HT-29 (cell line): ENCODE data around the gene MSH2. TPM values are rescaled to one million over a fixed set of nuclear protein-coding genes. Genes with fewer than 3 reads are reported as not detected.
"Not testable (repeated sequence)": the region's sequence is repeated elsewhere in the genome, so short reads cannot be mapped to it uniquely, and the experiment has no call there.

Source experiments
- DNase-seq: peaks from one replicate; pipeline ENCODE4 v3.0.0-alpha.2; 2015; ENCODE audit warnings: low spot score
- total RNA-seq: library from RNA; depleted of rRNA; stranded (reverse); fragments of >200 nt; shearing (Covaris generic); gene quantifications from 2 replicates; pipeline ENCODE4 v1.2.3, GENCODE V29; 2014; rRNA removed

Gene MSH2
- total RNA-seq = 36.4 and 38.2 TPM in 2 replicates

GRCh38 chr2:47402805-47403608 lies at the start of gene MSH2:
MSH2 (plus strand) TSS chr2:47403156; CDS start chr2:47403192, 36 bp downstream.
- DNase-seq = peak; percentile 92

GRCh38 chr2:47354013-47354847 lies 48.7 kb upstream of the MSH2 start:
- peak; percentile 91 for DNase-seq

GRCh38 chr2:47354848-47355204 lies 48.1 kb upstream of the MSH2 start:
- no peak for DNase-seq

DNA sequence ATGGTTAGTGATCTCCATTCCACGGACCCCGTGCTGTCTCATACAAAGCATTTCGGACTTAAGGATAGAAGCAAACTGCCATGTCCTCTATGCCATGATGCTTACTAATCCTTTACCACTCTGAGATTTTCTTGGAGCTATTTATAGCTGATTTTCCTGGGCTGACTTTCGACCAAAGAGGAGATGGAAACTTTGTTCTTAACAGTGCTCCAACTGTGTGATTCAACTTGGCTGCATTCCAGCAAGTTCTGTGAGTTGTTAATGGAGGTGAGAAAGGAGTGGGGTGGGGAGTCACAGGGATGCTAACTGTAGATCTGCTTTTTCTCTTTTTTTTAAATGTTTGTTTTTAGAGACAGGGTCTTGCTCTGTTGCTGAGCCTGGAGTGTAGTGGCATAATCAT lies 45.5 kb upstream of the MSH2 start:
- peak; percentile 83 for DNase-seq

GRCh38 chr2:47359375-47359868 lies 43.5 kb upstream of the MSH2 start:
- DNase-seq = no peak

- DNase-seq = no peak
Observed at GRCh38 chr2:47360283-47360682, 42.7 kb upstream of the MSH2 start.

DNA sequence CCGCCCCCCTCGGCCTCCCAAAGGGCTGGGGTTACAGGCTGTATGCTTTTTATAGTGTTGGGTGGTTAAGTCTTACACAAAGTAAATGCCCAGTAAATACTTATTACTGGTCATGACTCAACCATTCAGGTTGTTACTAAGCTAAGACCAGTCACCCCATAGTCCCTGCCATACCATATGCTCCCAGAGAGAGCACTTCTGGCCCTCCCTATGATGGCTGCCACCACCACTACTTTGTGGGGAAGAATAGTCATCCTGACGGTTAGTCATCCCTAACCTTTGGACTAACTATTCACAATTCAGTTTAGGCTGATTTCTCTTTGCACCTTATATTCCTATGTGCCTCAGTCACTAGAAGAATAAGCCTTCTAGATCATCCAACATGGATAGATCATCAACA lies 42.0 kb upstream of the MSH2 start:
- peak; percentile 62 for DNase-seq

DNA sequence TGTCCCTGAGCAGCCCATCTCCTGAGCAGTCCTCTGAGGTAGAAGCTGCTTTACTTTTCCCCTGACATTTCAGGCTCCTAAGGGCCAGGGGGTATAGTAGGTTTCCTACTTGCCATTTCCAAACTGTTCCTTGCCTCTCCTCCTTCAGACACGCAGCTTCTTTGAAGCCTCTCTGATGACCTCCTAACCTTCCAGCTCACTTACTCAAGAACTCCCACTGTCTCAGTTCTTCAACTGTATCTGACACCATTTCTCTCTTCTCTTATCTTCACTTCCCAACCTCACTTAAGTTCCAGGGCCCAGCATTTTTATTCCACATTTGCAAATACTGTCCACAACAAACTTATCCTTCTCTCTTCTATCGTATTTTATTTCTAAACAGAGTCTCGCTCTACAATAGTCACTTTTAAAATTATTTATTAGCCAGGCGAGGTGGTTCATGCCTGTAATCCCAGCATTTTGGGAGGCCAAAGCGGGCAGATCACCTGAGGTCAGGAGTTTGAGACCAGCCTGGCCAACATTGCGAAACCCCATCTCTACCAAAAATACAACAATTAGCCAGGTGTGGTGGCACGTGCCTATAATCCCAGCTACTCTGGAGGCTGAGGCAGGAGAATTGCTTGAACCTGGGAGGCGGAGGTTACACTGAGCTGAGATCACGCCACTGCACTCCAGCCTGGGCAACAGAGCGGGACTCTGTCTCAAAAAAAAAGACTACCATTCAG lies 41.3 kb upstream of the MSH2 start:
- DNase-seq = not testable (repeated sequence)

DNA sequence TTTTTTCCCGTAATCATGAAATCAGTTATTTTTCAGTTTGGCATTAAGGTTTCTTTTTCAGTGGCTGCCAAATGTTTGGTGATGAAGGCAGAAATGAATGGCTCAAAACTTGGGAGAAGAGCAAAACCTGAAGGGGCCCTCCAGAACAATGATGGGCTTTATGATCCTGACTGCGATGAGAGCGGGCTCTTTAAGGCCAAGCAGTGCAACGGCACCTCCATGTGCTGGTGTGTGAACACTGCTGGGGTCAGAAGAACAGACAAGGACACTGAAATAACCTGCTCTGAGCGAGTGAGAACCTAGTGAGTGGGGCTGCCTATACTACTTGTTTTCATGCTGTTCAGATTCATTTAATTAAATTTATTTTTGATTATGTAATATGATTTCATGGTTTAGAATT lies 29.2 kb upstream of the MSH2 start:
- peak; percentile 53 for DNase-seq

GRCh38 chr2:47375307-47375706 lies 27.6 kb upstream of the MSH2 start:
- DNase-seq = no peak

- no peak for DNase-seq
Observed at GRCh38 chr2:47379384-47379783, 23.6 kb upstream of the MSH2 start.

DNA sequence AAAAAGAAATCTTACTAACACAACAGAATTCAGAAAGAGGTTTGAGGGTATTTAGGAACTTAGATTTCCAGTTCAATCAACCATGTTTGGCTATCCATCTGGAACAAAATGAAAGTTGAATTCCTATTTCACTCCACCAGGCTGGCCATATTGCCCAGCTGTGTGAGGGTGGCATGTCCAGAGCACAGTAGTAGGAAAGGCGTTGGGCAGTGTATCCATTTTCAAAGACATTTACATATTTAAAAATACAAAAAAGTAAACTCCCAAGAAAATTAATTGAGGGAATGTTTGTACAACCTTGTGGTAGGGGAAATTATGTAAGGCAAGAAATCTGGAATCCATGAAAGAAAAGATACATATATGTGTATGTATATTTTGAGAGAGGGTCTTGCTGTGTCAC lies 21.5 kb upstream of the MSH2 start:
- no peak for DNase-seq

GRCh38 chr2:47386551-47386950 lies 16.4 kb upstream of the MSH2 start:
- no peak for DNase-seq

DNA sequence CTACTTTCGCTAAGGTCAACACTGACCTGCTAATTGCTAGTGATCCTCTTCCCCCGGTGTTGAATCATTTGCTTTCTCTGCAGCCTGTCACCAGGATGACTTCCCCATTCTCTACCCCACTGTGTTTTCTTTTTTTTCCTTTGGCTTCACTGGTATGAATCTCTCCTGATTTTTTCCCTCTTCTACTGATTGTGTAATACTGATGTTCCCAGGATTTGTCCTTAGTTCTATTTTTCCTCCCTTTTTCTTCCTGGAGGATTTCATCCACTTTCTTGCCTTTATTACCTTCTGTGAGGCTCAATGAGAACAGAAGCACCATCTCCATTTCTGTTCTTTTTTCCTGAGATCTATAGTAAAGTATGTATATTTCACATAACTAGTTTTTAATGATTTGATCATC lies 14.1 kb upstream of the MSH2 start:
- no peak for DNase-seq

DNA sequence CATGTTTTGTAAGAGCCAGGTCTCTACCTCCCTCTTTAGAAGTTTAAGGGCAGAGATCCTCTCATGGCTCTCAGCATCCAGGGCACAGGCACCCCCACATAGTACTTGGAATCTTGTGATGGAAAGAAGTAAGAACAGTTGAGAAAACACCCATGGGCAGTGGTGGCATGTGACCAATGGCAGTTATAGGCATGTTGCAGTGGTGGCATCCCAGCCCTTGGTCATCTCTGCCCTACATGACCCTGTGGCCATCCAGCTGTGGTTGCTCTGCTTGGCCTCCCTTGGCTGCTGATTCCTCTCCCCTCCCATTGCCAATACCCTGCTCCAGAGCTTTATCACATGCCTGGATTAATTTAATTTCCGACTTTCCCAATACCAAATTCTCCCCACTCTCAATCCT lies 13.3 kb upstream of the MSH2 start:
- DNase-seq = no peak

DNA sequence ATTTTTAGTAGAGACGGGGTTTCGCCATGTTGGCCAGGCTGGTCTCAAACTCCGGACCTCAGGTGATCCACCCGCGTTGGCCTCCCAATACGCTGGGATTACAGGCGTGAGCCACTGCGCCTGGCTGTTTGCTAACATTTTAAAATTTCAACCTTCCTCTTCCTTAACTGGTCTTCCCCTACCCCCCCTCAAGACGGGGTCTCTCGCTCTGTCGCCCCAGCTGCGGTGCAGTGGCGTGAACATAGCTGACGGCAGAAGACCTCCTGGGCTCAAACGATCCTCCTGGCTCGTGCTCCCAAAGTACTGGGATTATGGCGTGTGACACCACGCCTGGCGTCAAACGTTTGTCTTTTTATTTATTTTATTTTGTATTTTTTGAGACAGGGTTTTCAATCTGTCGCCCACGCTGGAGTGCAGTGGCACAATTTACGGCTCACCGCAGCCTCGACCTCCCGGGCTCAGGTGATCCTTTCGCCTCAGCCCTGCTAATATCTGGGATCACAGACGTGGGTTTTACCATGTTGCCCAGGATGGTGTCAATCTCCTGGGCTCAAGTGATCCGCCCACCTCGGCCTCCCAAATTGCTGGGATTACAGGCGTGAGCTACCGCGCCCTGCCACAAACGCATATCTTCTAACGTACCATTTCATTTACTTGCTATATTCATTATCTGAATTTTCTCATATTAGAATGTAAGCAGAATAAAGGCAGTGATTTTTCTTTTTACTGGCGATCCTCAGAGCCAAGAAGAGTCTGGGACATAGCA lies 984 bp upstream of the MSH2 start:
- no peak for DNase-seq

DNA sequence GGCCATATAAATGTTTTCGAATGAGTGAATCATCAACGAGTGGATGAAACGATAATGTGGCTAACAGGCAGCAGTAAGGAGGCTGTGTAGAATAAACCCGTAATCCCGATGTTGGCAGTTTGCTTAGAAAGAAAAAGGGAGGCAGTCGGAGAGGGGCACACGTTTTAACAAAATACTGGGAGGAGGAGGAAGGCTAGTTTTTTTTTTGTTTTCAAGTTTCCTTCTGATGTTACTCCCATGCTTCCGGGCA lies 476 bp upstream of the MSH2 start:
- no peak for DNase-seq

DNA sequence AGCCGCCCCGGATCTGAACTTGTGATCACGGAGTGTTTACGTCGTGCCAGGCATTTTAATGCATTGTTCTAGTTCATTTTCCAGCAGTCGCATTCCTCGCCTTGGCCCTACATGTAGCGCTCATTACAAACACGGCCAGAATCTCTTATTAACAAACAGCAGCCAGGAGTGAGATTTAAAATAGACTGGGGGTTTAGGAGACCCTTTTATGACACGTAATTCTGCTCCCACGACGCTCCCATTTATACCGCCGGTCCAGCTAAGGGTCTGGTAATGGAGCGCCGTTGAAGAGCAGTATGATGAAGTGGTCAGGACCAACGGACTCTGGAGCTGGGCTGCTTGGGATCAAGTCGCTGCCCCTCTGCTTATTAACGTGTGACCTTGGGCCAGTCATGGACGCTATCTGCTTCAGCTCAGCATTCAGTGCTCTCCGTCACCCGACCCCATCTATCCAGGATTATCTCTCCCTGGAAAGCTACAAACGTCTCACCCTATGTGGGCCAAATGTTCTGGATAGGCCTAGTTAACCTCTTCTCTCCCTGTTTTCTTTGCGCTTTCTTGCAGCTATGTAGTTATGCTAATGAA lies 745 bp downstream of the MSH2 start:
- peak; percentile 61 for DNase-seq

- DNase-seq = peak; percentile 23
Observed at GRCh38 chr2:47404356-47404755, 1.4 kb downstream of the MSH2 start.

- DNase-seq = no peak
Observed at GRCh38 chr2:47405757-47406156, 2.8 kb downstream of the MSH2 start.

DNA sequence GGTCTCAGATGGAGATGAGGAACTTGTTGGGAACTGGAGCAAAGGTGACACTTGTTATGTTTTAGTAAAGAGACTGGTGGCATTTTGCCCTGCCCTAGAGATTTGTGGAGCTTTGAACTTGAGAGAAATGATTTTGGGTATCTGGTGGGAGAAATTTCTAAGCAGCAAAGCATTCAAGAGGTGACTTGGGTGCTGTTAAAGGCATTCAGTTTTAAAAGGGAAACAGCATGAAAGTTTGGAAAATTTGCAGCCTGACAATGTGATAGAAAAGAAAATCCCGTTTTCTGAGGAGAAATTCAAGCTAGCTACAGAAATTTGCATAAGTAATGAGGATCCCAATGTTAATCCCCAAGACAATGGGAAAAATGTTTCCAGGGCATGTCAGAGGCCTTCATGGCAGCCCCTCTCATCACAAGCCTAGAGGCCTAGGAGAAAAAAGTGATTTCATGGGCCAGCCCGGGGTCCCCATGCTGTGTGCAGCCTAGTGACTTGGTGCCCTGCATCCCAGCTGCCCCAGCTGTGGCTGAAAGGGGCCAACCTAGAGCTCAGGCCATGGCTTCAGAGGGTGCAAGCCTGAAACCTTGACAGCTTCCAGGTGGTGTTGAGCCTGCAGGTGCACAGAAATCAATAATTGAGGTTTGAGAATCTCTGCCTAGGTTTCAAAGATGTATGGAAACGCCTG lies 3.8 kb downstream of the MSH2 start:
- not testable (repeated sequence) for DNase-seq
